Adrenal gland (tissue), 5 donors: ENCODE data around the gene NRIP3.

Experiments
- CTCF ChIP-seq, 6 experiments: fragments of 450-650 bp in 4 of 6; fragments of 200-600 bp in 2 of 6; sonication (generic) in 1 of 6; IDR thresholded peaks; 1 replicate in 5 of 6; 2 replicates in 1 of 6; pipeline versions ENCODE4 v1.5.1 to v1.8.0; 2016 to 2021; ENCODE audit warnings: antibody characterized with exemption in 6 of 6, mild to moderate bottlenecking in 2 of 6, moderate library complexity in 1 of 6
- POLR2A ChIP-seq, 2 donors: fragments of 450-650 bp; IDR thresholded peaks; one replicate each; pipeline ENCODE4 v1.6.1; 2017; ENCODE audit warnings: antibody characterized with exemption in 2 of 2, mild to moderate bottlenecking in 2 of 2, moderate library complexity in 1 of 2
- donor health status: DM: no; HTN: no; CAD: no.

DNA sequence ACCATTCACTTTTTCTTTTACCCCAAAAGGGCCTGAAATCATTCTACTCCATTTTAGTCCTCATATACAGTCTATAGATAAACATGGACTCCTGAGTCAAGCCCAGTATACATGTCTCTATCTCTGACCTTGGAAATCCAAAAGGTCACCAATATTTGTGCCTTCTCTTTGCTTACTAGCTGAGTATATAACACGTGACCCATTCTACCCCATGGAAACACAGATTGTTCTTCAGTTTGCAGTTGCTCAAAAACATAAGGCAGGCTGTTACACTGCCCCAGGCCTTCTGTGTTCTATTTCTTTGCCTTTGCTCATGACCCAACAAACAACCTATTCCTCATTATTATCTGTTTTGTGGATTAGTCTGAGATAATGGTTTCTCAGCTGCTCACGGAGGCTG lies 5.8 kb downstream of the NRIP3 start:
- TF ChIP-seq CTCF (IDR thresholded peaks at IDR 0.05) (no peak), POLR2A (IDR thresholded peaks at IDR 0.05) (no peak)
